ENCODE measurements around the gene ABHD13. TPM values are rescaled to one million over a fixed set of nuclear protein-coding genes. Genes with fewer than 3 reads are reported as not detected.

The ABHD13 gene
- total RNA-seq, 1 experiment from 2014 or later = 5.4 TPM

GRCh38 chr13:108283110-108283509 is 64.9 kb downstream of the ABHD13 start:
- no peak for DNase-seq (ENCODE audit: low read depth)

Other genes starting within 250 kb of the ABHD13 start
- gene LIG4, start 2.9 kb upstream of the ABHD13 start, total RNA-seq (2014; rRNA removed; shearing (Covaris generic)) = 7.8 and 8.3 TPM in 2 replicates
- gene TNFSF13B, start 51.3 kb downstream of the ABHD13 start, total RNA-seq (2014; rRNA removed; shearing (Covaris generic)) = 1.1 TPM in 2 replicates